GM21717 (cell line): ENCODE results near the gene RGR.
"Not testable (repeated sequence)": the region's sequence is repeated elsewhere in the genome, so short reads cannot be mapped to it uniquely, and the experiment has no call there.

Experiments used
- ATAC-seq: cut with Tn5 transposase; IDR thresholded peaks from one replicate; pipeline ENCODE4 v1.9.1; 2021; ENCODE audit warnings: mild to moderate bottlenecking, moderate library complexity; ENCODE audit not compliant: unreplicated experiment

RGR gene

GRCh38 chr10:84256510-84257342 lies 11.9 kb downstream of the RGR start:
- ATAC-seq, result no peak

GRCh38 chr10:84257343-84258020 lies 12.6 kb downstream of the RGR start:
- no peak for ATAC-seq

- ATAC-seq, result no peak
These were observed 13.3 kb downstream of the RGR start for GRCh38 chr10:84258034-84258695.

GRCh38 chr10:84261236-84261915 lies 16.5 kb downstream of the RGR start:
- no peak for ATAC-seq

GRCh38 chr10:84262190-84262956 lies 17.5 kb downstream of the RGR start:
- no peak for ATAC-seq

- no peak for ATAC-seq
These were observed 18.9 kb downstream of the RGR start for GRCh38 chr10:84263716-84264115.

- ATAC-seq, result peak; percentile 91
These were observed 19.8 kb downstream of the RGR start for GRCh38 chr10:84264611-84265141.

GRCh38 chr10:84265418-84265817 lies 20.6 kb downstream of the RGR start:
- ATAC-seq, result no peak

GRCh38 chr10:84267503-84268126 lies 22.8 kb downstream of the RGR start:
- ATAC-seq, result peak; percentile 68

GRCh38 chr10:84269162-84269561 lies 24.3 kb downstream of the RGR start:
- ATAC-seq, result no peak

- no peak for ATAC-seq
These were observed 24.9 kb downstream of the RGR start for GRCh38 chr10:84269773-84270172.

- ATAC-seq, result no peak
These were observed 25.9 kb downstream of the RGR start for GRCh38 chr10:84270708-84271107.

- not testable (repeated sequence) for ATAC-seq
These were observed 35.1 kb downstream of the RGR start for GRCh38 chr10:84279876-84280475.

GRCh38 chr10:84286695-84287094 lies 41.8 kb downstream of the RGR start:
- no peak for ATAC-seq

GRCh38 chr10:84288151-84288550 lies 43.3 kb downstream of the RGR start:
- ATAC-seq, result no peak

GRCh38 chr10:84289521-84290200 lies 44.8 kb downstream of the RGR start:
- ATAC-seq, result no peak

- no peak for ATAC-seq
These were observed 45.4 kb downstream of the RGR start for GRCh38 chr10:84290235-84290634.

- ATAC-seq, result no peak
These were observed 46.5 kb downstream of the RGR start for GRCh38 chr10:84291384-84291783.

- peak; percentile 58 for ATAC-seq
These were observed 47.6 kb downstream of the RGR start for GRCh38 chr10:84292502-84292901.
